ENCODE results near the gene RRAS.
"Not testable (repeated sequence)": the region's sequence is repeated elsewhere in the genome, so short reads cannot be mapped to it uniquely, and the experiment has no call there.

Gene RRAS

GRCh38 chr19:49655570-49656455 is 15.9 kb upstream of the RRAS start:
- no peak for DNase-seq (ENCODE audit: low read depth in 2 of 2)

GRCh38 chr19:49654581-49654980 is 14.6 kb upstream of the RRAS start:
- no peak for DNase-seq (ENCODE audit: low read depth in 2 of 2)

DNA sequence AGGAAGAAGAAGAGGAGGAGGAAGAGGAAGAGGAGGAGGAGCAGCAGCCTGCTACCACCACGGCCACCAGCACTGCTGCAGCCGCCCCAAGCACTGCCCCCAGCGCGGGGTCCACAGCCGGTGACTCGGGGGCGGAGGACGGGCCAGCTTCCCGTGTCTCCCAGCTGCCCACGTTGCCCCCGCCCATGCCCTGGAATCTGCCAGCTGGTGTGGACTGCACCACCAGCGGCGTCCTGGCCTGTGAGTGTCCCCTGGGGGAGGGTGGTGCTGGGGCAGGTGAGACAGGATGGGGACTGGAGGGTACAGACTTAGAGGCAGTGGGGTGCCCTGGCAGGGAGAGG is 13.5 kb upstream of the RRAS start:
- DNase-seq (ENCODE audit: low read depth in 2 of 2) = no peak

DNA sequence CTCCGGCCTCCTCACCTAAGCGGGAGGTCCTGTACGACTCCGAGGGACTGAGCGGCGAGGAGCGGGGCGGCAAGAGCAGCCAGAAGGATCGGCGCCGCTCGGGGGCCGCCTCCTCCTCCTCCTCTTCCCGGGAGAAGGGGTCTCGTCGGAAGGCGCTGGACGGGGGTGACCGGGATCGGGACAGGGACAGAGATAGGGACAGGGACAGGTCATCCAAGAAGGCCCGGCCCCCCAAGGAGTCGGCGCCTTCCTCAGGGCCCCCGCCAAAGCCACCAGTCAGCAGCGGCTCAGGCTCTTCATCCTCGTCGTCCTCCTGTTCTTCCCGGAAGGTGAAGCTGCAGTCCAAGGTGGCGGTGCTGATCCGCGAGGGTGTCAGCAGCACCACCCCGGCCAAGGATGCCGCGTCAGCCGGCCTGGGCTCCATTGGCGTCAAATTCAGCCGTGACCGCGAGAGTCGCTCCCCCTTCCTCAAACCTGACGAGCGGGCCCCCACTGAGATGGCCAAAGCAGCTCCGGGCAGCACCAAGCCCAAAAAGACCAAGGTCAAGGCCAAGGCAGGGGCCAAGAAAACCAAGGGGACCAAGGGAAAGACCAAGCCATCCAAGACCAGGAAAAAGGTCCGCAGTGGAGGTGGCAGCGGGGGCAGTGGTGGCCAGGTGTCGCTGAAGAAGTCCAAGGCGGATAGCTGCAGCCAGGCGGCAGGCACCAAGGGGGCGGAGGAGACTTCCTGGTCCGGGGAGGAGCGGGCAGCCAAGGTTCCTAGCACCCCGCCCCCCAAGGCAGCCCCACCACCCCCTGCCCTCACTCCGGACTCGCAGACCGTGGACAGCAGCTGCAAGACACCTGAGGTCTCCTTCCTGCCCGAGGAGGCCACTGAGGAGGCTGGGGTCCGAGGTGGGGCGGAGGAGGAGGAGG is 12.9 kb upstream of the RRAS start:
- no peak for DNase-seq (ENCODE audit: low read depth in 2 of 2)

GRCh38 chr19:49651820-49652550 is 12.0 kb upstream of the RRAS start:
- DNase-seq (ENCODE audit: low read depth in 2 of 2) = no peak

- no peak for DNase-seq (ENCODE audit: low read depth in 2 of 2)
Observed at GRCh38 chr19:49651029-49651819, 11.3 kb upstream of the RRAS start.

DNA sequence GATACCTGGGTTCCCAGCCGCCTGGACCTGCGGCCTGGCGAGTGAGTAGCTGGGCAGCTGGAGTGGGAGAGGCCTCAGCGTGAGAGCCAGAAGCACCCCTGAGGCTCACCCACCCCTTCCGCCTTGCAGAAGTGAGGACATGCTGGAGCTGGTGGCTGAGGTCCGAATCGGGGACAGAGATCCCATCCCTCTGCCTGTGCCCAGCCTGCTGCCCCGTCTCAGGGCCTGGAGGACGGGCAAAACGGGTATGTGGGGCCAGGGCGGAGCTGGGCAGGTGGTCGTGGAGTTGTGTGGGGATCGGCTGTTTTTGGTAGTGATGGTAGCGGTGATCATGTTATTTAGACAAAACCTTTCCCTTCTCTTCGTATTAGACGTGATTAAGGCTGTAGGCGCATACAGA is 6.6 kb upstream of the RRAS start:
- DNase-seq (ENCODE audit: low read depth in 2 of 2) = no peak

DNA sequence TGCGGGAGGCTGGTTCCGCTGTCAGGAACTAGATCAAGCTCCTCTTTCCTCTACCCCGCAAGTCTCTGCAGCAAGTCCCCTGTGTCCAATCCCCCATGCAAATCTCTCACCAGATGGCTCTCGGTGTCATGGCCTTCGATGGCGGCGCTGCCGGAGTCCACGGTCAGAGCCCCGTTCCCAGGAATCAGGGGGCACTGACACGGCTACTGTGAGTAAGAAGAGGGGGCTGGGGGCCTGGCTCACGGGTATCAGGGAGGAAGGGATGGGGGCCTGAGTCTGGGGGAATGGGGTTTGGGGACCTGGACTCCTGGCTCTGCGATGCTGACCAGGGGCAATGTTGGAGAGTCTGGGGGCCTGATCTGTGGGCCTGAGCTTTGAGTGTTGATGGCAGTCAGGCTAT is 6.1 kb upstream of the RRAS start:
- DNase-seq (ENCODE audit: low read depth in 2 of 2) = no peak

- DNase-seq (ENCODE audit: low read depth in 2 of 2) = no peak
Observed at GRCh38 chr19:49645592-49645991, 5.6 kb upstream of the RRAS start.

GRCh38 chr19:49643466-49643865 is 3.5 kb upstream of the RRAS start:
- DNase-seq (ENCODE audit: low read depth in 2 of 2) = no peak

DNA sequence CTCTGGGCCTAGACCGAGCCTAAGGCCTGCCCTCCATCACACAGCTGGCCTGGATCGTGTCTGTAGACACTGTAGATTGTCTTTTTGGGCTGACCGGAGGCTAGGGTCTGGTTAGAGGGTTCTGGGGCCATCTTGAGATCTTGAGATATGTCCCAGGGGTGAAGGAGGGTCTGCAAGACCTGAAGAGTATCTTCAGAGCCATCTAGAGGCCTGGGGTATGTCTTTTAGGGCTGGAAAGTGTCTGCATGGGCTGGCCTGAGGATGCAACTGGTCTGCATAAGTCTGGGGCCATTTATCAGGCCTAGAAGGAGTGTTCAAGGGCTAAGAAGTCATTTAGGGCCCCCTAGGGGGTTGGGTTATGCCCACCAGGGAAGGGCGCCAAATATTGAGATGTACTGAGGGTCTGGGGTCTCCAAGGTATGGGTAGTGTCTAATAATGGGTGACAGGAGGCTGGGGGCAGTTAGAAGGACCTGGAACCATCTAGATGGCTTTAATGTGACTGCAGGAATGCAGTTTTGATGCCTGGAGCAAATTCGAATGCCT is 2.6 kb upstream of the RRAS start:
- no peak for DNase-seq (ENCODE audit: low read depth in 2 of 2)

GRCh38 chr19:49641688-49642491 is 1.9 kb upstream of the RRAS start, which contains the start of gene SCAF1:
Gene SCAF1, plus strand, starts transcription at chr19:49642209. Its CDS starts 2,818 bp downstream, at chr19:49645027.
- peak; percentile 95 to 99 for DNase-seq (ENCODE audit: low read depth in 2 of 2)

GRCh38 chr19:49639401-49640112 is 386 bp downstream of the RRAS start:
- no peak for DNase-seq (ENCODE audit: low read depth in 2 of 2)

DNA sequence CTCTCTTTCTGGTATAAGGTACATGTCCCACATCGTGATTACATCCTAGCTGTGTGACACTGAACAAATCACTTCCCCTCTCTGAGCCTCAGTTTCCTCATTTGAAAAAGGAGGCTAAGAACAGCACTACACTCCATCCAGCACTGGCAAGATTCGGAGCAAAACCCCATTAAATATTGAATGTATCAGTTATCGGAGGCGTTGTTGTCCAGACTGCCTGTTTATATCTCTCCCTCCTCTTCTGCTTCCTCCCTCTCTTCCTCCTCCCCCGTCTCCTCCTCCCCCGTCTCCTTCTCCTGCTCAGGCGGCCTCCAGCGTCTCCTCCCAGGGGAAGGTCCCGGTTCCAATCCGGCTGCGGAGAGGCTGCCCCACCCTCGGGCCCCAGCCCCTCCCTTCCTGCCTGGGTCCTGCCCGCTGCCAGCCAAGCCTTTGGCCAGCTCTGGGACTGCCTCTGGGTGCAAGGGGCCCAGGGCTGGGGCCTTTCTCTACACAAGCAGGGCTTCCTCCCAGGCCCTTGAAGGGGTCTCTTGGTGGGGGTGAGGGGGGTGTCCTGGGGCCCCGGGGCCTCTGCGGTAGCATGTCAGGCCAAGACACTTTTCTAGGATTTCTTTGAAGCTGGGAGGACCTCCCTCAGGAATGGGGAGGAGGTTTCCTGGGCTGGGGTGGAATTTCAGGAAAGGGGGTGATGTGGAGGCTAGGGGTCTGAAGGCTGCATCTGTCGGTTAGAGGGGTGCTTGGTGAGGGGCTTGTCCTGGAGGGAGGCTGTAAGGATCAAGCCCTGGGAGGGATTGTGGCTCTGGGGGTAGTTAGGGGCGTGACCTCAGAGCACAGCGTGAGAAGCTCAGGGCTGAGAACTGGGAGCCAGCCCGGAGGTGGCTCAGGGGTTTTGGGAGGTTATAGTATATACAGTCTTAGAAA is 1.9 kb downstream of the RRAS start:
- DNase-seq (ENCODE audit: low read depth in 2 of 2) = no peak

- DNase-seq (ENCODE audit: low read depth in 2 of 2) = no peak
Observed at GRCh38 chr19:49636233-49636932, 3.6 kb downstream of the RRAS start.

DNA sequence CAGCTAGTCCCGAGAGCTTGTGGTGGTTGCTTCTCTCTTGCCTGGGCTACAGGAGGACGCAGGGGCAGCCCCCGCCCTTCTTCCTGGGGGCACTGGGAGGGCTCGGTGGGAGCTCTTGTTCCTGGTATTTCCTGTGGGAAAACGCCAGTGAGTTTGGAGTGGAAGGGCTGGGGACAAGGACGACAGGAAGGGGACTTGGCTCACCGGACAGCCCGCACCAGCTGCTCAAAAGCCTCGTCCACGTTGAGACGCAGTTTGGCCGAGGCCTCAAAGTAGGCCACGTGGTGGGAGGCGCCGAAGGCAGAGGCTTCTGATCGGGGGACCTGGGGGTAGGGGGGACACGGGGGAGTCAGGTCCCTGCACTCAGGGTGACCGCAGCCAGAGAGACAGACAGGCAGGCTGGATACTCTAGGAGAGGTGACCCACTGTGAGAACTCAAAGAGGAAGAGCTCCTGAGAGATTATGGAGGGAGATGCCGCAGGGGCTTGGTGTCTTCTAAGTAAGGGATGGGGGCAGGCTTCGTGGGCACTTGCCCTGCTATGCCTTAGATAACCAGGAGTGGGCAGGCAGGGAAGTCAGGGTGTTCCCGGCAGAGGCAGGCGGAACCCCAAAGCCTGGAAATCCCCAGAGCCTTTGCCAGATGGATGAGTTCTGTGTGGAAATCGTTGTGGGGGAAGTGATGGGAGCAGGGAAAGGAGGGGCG is 4.3 kb downstream of the RRAS start:
- no peak for DNase-seq (ENCODE audit: low read depth in 2 of 2)

DNA sequence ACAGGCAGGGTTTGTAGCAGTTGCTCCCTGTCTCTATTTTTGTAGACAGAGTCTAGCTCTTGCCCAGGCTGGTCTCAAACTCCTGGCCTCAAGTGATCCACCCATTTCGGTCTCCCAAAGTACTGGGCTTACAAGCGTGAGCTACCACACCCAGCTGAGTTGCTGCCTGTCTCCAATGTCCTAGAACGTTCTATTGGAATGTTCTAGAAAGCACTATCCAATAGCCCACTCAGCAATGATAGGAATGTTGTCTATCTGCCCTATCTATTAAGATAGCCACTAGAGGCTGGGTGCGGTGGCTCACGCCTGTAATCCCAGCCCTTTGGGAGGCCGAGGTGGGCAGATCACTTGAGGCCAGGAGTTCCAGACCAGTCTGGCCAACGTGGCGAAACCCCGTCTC is 6.7 kb downstream of the RRAS start:
- DNase-seq (ENCODE audit: low read depth in 2 of 2) = not testable (repeated sequence)

Data from stimulated activated CD4-positive, alpha-beta T cell treated with anti-CD3 and anti-CD28 coated beads, Interleukin-1b, Interleukin-23, amount 100 ng/mL, for 1 hour (primary cell).